Activated T-cell treated with anti-CD3 and anti-CD28 coated beads, Interleukin-2, amount 50 U/mL, for 48 hours (primary cell): ENCODE results near the gene RFWD3.
"Not testable (repeated sequence)": the region's sequence is repeated elsewhere in the genome, so short reads cannot be mapped to it uniquely, and the experiment has no call there.

Experiments used
- DNase-seq, 2 experiments: peaks; one replicate each; pipeline ENCODE4 v3.0.0-alpha.2; 2020

RFWD3 gene, protein sequence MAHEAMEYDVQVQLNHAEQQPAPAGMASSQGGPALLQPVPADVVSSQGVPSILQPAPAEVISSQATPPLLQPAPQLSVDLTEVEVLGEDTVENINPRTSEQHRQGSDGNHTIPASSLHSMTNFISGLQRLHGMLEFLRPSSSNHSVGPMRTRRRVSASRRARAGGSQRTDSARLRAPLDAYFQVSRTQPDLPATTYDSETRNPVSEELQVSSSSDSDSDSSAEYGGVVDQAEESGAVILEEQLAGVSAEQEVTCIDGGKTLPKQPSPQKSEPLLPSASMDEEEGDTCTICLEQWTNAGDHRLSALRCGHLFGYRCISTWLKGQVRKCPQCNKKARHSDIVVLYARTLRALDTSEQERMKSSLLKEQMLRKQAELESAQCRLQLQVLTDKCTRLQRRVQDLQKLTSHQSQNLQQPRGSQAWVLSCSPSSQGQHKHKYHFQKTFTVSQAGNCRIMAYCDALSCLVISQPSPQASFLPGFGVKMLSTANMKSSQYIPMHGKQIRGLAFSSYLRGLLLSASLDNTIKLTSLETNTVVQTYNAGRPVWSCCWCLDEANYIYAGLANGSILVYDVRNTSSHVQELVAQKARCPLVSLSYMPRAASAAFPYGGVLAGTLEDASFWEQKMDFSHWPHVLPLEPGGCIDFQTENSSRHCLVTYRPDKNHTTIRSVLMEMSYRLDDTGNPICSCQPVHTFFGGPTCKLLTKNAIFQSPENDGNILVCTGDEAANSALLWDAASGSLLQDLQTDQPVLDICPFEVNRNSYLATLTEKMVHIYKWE

DNA sequence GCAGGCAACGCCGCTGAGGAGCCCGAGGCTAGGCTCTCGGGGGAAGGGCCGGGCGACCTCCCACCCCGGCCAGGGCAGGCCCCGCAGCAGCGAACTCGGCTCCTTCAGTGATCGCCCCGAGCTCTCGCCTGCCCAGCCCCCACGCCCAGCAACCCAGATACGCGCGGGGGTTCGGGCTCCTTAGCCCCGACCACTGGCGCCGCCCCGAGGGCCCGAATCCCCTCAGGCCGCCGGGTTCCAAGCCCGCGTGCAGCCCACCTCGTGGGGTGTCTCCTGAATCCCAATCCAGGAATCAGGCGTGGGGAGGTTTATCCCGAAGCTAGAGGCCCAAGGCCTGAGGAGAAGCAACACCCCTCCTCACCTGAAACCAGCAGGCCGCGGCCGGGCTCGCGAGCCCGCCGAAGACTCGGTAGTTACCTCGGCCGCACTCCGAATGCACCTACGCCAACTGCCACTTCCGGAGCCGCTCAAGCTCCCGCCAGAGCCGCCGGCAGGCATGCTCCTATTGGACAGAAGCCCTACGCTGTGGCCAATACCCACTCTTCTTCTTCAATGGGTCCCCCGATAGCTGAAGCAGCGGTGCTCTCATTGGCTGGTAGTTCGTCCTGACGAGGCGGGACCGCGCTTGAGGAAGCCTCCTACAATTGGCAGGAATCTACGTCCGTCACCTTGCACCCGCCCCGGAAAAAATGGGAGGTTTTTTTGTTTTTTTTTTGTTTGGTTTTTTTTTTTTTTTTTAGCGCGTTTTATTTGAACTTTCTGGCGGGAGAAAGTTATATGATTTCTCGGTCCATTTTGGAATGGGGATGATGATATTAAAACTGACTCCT is at the start of gene RFWD3:
Gene RFWD3, minus strand, starts transcription at position 453 of the 830 bp plus-strand sequence. CDS start 5,428 bp downstream, outside the sequence.
- peak; percentile 95 for DNase-seq

DNA sequence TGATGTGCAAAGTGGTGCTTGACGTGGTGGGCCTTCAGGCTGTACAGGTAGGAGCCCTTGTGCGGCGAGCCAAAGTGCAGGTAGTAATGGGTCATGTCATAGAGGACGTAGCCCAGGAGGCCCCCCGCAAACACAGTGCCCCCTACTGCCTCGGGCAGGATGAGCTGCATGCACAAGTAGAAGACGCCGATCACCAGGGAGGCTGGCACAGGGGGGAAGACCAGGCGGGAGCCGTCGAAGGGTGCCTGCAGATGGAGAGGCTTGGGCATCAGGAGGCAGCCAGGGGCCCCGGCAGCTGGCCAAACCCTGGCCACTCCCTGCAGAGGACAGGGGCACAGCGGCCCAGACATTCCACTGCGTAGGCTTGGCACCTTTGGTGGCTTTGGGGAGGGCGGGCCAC is 49.7 kb upstream of the RFWD3 start:
- DNase-seq, result no peak

DNA sequence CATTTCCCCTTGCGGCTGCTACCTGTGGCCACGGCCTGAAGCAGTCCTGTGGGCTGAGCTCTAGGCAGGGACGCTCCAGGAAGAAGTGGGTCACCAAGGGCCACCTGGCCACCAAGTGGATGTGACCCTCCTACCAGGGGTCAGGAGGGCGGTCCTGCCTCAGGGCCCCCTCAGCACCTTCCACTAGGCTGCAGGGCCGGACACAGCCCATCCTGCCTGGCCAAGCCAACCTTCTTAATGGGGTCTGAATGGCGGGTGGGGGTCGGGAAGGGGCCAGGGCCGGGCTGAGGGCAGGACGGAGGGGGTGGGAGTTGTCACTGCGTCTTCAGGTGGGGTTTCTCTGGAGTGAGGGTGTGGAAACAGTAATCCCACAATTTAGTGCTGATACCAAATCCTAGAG is 47.2 kb upstream of the RFWD3 start:
- DNase-seq, result no peak

DNA sequence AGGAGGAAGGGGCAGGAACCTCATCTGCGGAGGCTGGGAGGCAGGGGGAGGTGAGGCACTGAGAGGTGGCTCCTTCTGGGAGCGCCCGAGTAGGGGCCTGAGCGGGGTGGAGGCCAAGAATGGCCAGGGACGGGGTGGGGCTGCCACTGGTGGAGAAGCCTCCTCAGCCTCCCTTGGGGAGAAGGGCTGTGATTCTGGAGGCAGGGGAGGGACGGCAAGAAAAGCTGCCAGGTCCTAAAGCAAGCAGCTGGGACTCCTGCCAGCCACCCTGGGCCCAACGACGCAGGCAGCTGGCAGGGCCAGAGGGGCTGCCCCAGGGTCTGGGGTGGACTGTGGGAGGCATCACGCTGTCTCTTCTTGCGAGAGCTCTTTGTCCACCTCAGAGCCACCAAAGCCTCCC is 46.6 kb upstream of the RFWD3 start:
- no peak for DNase-seq

DNA sequence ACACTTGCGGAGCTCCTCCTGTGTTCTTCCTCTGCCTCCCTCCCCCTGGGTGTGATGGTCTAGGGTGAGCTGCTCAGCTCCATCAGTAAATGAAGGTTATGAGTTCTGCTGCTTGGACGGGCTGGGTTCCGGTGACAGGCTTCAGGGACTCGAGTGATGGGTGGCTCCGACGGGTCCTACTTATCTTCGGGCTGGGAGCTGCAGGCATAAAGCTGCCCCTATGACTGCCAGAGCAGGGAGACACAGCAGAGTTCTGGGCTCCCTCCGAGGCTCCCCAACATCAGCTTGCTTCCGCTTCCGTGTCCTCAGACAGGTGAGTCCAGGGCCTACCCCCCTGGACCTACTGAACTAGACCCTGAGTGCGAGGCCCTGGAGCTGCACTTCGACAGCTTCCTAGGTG is 45.3 kb upstream of the RFWD3 start:
- DNase-seq, result no peak

GRCh38 chr16:74710401-74710800 is 43.7 kb upstream of the RFWD3 start:
- DNase-seq, result no peak

DNA sequence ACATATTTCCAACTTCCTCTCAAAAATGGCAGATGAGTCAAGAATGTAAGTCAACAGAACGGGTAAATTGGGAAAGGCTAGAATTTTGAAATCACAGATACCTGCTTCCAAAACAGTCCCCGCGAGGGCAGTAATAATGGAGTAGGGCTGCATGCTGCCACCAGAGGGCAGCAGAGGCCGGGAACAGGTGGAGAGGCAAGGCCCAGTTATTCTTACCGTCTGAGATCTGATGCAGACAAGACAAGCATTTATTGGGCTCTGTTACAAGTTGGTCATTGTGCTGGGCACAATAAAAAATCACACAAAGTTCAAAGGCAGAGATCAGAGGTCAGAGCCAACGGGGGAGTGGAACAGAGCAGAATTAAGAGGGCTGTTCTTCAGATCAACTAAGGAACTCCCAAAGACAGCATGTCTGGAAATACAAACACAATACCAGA is 42.8 kb upstream of the RFWD3 start:
- peak; percentile 88 for DNase-seq

DNA sequence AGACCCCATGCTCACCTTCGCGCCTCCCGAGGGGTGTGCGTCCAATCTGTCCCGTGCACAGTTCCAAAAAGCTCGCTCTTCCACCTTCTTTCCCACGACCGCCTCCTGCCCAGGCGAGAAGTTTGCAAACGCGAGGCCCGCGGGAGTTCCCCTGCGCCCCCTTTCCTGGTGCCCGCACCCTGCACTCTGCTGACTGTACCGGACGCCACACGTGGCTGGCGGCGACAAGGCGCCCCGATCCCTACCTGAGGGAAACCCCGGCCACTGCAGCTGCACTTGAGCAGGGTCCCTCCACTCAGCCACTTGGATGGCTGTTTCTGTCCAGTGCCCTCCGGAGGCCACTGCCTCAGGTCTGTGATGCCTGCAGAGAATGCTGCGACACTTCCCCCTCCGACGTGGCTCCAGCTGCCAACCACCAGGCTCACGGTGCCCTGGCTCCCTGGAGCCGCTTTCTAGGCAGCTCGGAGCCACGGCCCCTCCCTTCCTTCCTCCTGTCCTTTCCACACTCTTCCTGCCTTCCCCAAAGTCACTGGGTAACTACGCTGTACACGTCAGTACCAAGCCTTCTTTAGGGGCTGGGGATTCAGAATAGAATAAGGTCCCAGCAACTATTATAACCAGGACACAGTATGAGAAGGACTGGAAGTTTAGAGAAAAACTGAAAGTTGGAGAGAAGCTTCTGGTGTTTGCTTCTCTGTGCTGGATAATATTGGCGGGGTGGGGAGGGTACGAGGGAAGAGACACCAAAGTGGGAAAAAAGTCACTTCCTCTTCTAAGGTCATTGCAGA is 34.0 kb upstream of the RFWD3 start, which contains the start of gene MLKL:
Gene MLKL, minus strand, starts transcription at position 425 of the 788 bp plus-strand sequence. CDS start 5,105 bp downstream, outside the sequence.
- peak; percentile 73 to 78 for DNase-seq

GRCh38 chr16:74700116-74700437 is 33.4 kb upstream of the RFWD3 start:
- peak in 1 of 2 experiments; percentile 53 for DNase-seq

GRCh38 chr16:74699666-74700065 is 33.0 kb upstream of the RFWD3 start:
- peak; percentile 20 to 26 for DNase-seq

- no peak for DNase-seq
Observed at GRCh38 chr16:74698222-74698621, 31.5 kb upstream of the RFWD3 start.

DNA sequence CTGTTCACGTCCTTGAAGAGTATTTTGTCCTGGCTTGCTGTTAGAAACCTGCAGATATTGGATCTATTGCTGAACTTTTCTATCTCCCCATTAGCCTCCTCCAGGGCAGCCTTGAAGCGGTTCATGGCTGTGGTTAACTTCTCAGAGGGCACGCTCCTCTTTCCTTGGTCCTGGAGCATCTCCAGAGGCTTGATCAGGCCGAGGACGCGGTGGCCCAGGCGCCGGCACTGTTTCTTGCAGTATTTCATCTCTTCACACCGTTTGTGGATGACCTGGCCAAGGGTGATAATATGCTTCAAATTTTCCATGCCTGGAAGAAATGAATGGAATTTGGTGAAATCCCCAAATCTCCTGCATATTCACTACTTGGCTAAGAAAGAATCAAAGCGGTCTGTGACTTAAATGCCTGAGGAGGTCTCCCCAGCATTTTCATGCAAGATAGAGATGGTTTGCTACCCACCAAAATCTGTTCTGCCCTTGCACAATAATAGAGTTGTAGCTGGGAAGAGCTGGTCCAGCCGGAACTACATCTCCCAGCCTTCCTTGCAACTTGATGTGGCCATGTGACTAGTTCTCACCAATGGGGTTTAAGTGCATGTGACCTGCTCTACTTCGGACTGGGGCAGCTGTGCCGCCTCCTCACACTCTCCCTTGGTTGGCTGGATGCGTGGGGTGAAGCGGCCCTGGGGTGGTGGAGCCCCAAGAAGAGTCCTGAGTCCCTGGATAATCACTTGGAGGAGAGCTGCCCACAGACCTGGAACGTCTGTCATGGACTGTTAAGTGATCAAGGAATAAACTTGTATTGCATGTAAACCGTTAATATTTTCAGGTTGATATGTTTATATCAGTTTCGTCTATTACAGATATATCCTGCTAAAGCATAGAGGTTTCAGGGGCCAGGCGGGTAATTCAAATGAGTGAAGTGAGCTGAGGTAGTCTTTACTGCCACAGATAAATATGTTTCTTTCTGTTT is 29.1 kb upstream of the RFWD3 start:
- DNase-seq, result peak; percentile 65 to 70

- DNase-seq, result no peak
Observed at GRCh38 chr16:74691093-74691855, 24.6 kb upstream of the RFWD3 start.

GRCh38 chr16:74682556-74682955 is 15.9 kb upstream of the RFWD3 start:
- DNase-seq, result no peak

- DNase-seq, result no peak
Observed at GRCh38 chr16:74680681-74681080, 14.0 kb upstream of the RFWD3 start.

GRCh38 chr16:74679983-74680382 is 13.3 kb upstream of the RFWD3 start:
- DNase-seq, result no peak

GRCh38 chr16:74677868-74678267 is 11.2 kb upstream of the RFWD3 start:
- DNase-seq, result no peak

GRCh38 chr16:74673876-74674275 is 7.2 kb upstream of the RFWD3 start:
- DNase-seq, result no peak

DNA sequence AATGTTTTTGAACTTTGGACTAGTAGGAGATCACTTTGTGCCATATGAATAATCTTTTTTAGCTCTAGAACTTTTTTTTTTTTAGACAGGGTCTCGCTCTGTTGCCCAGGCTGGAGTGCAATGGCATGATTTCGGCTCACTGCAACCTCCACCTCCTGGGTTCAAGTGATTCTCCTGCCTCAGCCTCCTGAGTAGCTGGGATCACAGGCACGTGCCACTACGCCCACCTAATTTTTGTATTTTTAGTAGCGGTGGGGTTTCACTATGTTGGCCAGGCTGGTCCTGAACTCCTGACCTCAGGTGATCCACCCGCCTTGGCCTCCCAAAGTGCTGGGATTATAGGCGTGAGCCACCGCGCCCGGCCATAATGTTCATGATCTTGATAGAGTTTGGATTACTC is 2.2 kb upstream of the RFWD3 start:
- not testable (repeated sequence) for DNase-seq

GRCh38 chr16:74667255-74667700 is 601 bp upstream of the RFWD3 start:
- peak; percentile 67 to 68 for DNase-seq
